MCF 10A (cell line): ENCODE results near the gene RGL4. TPM values are rescaled to one million over a fixed set of nuclear protein-coding genes. Genes with fewer than 3 reads are reported as not detected.

ENCODE experiments used
- BruUV-seq: library from RNA; stranded (reverse); fragments of 400-500 nt; replicated peaks from 2 replicates; lab custom pipeline; 2021; lab: Mats Ljungman, UMichigan
- CTCF ChIA-PET: fragments of 300-600 bp; sonication (Branson Sonifier 250); formaldehyde crosslinking; extraction: SDS; loops from one replicate; lab custom pipeline; 2021; ENCODE audit warnings: antibody characterized with exemption, inconsistent platforms; lab: Yijun Ruan, JAX
- POLR2A ChIA-PET: fragments of 300-600, 350-650 bp; sonication (Branson Sonifier 250); formaldehyde crosslinking; extraction: SDS; loops from one replicate; lab custom pipeline; 2020; ENCODE audit warnings: antibody characterized with exemption, inconsistent platforms; lab: Yijun Ruan, JAX
- DNase-seq: peaks from one replicate; pipeline ENCODE4 v3.0.0-alpha.2; 2018; ENCODE audit not compliant: unreplicated experiment
- H3K27ac Mint-ChIP-seq: one replicate; pipeline ENCODE4 v1.8.0; 2022; ENCODE audit warnings: mild to moderate bottlenecking, low read depth, mixed read lengths; ENCODE audit not compliant: unreplicated experiment
- H3K27me3 Mint-ChIP-seq: one replicate; pipeline ENCODE4 v1.8.0; 2022; ENCODE audit warnings: mixed read lengths; ENCODE audit not compliant: insufficient read depth, unreplicated experiment
- H3K36me3 Mint-ChIP-seq: one replicate; pipeline ENCODE4 v1.8.0; 2022; ENCODE audit warnings: mild to moderate bottlenecking, moderate library complexity, mixed read lengths; ENCODE audit not compliant: insufficient read depth, unreplicated experiment
- H3K4me1 Mint-ChIP-seq: one replicate; pipeline ENCODE4 v1.8.0; 2022; ENCODE audit warnings: mixed read lengths; ENCODE audit not compliant: insufficient read depth, unreplicated experiment
- H3K4me3 Mint-ChIP-seq: one replicate; pipeline ENCODE4 v1.8.0; 2022; ENCODE audit warnings: mild to moderate bottlenecking, moderate library complexity, mixed read lengths; ENCODE audit not compliant: unreplicated experiment
- H3K9me3 Mint-ChIP-seq: one replicate; pipeline ENCODE4 v1.8.0; 2022; ENCODE audit warnings: mixed read lengths; ENCODE audit not compliant: unreplicated experiment
- intact Hi-C: fragments of 100-400 bp; cut with micrococcal nuclease; formaldehyde crosslinking; loops from 2 replicates; pipeline ENCODE4 v1.14.1; 2022
- total RNA-seq: library from RNA; stranded (reverse); gene quantifications from 2 replicates; pipeline ENCODE4 v1.2.3, GENCODE V29; 2022
- TF ChIP-seq, protein P1 (sequence below): fragments of 200-600 bp; IDR thresholded peaks from one replicate; pipeline ENCODE4 v1.8.0; 2022; ENCODE audit warnings: antibody characterized with exemption, mild to moderate bottlenecking; ENCODE audit not compliant: unreplicated experiment

RGL4 gene
- total RNA-seq, 1 experiment from 2014 or later, result not detected

DNA sequence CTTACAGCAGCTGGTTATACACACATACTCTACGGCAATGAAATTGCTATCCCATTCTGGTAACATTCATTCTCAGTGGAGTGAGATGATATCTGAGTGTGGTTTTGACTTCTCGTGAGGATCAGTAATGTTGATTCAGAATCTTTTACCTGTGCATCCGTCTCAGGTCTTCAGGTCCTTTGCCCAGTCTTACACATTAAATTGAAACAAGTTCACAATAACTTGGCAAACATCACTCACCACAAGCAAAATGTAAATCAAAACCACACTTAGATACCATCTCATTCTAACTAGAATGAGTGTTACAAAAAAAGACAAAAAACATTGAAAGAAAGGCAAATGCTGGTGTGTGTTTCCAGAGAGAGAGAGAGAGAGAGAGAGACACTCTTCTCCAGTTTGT, 14.0 kb downstream of the RGL4 start:
- ChIA-PET POLR2A (interaction anchor here (0.7 kb wide), 1 partner anchor 1879 kb away, joined by 3 read pairs; no protein-coding TSS in a partner anchor), CTCF (no interaction called here)
- intact Hi-C loops, result no loop called here
- no peak overlapping the region for H3K27ac Mint-ChIP-seq
- no peaks in the 10 kb centered on the region for H3K9me3 Mint-ChIP-seq
- peaks cover 73% of the 10 kb centered on the region for H3K36me3 Mint-ChIP-seq
- no peak overlapping the region for H3K4me3 Mint-ChIP-seq
- no peaks in the 10 kb centered on the region for H3K27me3 Mint-ChIP-seq
- no peak for DNase-seq
- H3K4me1 Mint-ChIP-seq, result peaks cover 7% of the 10 kb centered on the region
- no TSS peak for BruUV-seq
- TF ChIP-seq, protein P1, sequence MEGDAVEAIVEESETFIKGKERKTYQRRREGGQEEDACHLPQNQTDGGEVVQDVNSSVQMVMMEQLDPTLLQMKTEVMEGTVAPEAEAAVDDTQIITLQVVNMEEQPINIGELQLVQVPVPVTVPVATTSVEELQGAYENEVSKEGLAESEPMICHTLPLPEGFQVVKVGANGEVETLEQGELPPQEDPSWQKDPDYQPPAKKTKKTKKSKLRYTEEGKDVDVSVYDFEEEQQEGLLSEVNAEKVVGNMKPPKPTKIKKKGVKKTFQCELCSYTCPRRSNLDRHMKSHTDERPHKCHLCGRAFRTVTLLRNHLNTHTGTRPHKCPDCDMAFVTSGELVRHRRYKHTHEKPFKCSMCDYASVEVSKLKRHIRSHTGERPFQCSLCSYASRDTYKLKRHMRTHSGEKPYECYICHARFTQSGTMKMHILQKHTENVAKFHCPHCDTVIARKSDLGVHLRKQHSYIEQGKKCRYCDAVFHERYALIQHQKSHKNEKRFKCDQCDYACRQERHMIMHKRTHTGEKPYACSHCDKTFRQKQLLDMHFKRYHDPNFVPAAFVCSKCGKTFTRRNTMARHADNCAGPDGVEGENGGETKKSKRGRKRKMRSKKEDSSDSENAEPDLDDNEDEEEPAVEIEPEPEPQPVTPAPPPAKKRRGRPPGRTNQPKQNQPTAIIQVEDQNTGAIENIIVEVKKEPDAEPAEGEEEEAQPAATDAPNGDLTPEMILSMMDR, result no peak

DNA sequence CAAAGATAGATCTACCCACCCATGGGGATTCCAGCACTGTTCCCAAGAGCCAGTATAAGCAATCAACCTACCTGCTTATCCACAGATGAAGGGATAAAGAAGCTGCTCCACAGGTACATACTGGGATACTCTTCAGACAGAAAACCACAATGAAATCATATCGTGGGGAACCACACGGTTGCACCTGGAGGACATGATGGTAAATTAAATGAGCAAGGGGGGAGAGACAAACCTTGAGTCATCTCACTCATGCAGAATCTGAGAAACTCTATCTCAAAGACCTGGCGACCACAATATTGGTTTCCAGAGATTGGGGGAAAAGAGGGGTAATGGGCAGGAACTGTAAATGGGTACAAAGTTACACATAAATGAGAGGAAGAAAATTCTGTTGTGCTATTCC, 14.5 kb downstream of the RGL4 start:
- ChIA-PET CTCF (no interaction called here), POLR2A (no interaction called here)
- Mint-ChIP-seq H3K4me3 (no peak overlapping the region), H3K27me3 (no peaks in the 10 kb centered on the region), H3K27ac (no peak overlapping the region), H3K4me1 (peaks cover 7% of the 10 kb centered on the region), H3K9me3 (no peaks in the 10 kb centered on the region), H3K36me3 (peaks cover 78% of the 10 kb centered on the region)
- intact Hi-C loops, result no loop called here
- no TSS peak for BruUV-seq
- no peak for DNase-seq
- TF ChIP-seq, protein P1, result no peak

DNA sequence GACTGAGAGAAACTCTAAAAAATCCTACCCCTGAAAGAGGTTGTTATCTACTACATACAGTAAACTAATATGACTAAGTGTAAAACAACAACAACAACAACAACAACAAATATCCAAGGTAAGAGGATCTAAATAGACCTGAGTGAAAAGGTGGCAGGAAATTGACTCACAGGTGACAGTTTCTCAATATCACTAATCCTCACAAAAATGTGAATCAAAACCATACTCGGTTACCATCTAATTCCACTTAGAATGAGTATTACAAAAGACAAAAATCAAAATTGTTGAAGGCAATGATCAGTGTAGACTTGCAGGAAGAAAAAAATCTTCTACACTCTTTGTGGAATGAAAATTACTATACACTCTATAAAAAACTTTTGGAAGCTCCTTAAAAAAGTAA, 17.5 kb downstream of the RGL4 start:
- TF ChIP-seq, protein P1, result no peak
- peaks cover 69% of the 10 kb centered on the region for H3K36me3 Mint-ChIP-seq
- no peaks in the 10 kb centered on the region for H3K9me3 Mint-ChIP-seq
- ChIA-PET CTCF (no interaction called here), POLR2A (no interaction called here)
- H3K4me3 Mint-ChIP-seq, result no peak overlapping the region
- no TSS peak for BruUV-seq
- no peaks in the 10 kb centered on the region for H3K27me3 Mint-ChIP-seq
- intact Hi-C loops, result no loop called here
- peak overlapping the region; percentile 27 for H3K27ac Mint-ChIP-seq
- DNase-seq, result no peak
- peaks cover 7% of the 10 kb centered on the region for H3K4me1 Mint-ChIP-seq

DNA sequence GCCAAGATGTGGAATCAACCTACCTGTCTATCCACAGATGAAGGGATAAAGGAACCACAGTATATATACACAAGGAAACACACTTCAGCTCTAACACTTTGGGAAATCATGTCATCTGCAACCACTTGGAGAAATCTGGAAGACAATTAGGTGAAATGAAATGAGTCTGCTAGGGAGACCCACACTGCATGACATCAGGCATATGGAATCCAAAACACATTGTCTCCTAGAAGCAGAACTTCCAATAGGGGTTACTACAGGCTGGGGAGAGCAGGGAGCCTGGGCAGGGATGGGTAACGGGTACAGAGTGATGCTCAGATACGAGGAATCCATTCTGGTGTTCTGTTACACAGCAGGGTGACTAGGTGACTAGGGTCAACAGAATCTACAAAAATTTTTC, 18.3 kb downstream of the RGL4 start:
- ChIA-PET CTCF (no interaction called here), POLR2A (no interaction called here)
- Mint-ChIP-seq H3K4me1 (peaks cover 4% of the 10 kb centered on the region), H3K27ac (no peak overlapping the region), H3K27me3 (no peaks in the 10 kb centered on the region), H3K36me3 (peaks cover 61% of the 10 kb centered on the region), H3K9me3 (no peaks in the 10 kb centered on the region), H3K4me3 (no peak overlapping the region)
- DNase-seq, result no peak
- intact Hi-C loops, result no loop called here
- no TSS peak for BruUV-seq
- TF ChIP-seq, protein P1, result no peak
